Activated naive CD8-positive, alpha-beta T cell treated with anti-CD3 and anti-CD28 coated beads, Interleukin-2, amount 50 U/mL, for 24 hours (primary cell): ENCODE measurements around the gene PPP6R1.

Source experiments
- ATAC-seq: fragments of 150-1000 bp; cut with Tn5 transposase; one replicate; pipeline ENCODE4 v1.10.0; 2021
- DNase-seq: peaks from one replicate; pipeline ENCODE4 v3.0.0; 2021
- H3K27ac Mint-ChIP-seq: one replicate; pipeline ENCODE4 v1.8.0; 2021; ENCODE audit warnings: mild to moderate bottlenecking, mixed read lengths
- H3K27me3 Mint-ChIP-seq: one replicate; pipeline ENCODE4 v1.8.0; 2021; ENCODE audit warnings: mixed read lengths
- H3K36me3 Mint-ChIP-seq: one replicate; pipeline ENCODE4 v1.8.0; 2021; ENCODE audit warnings: low read depth, mixed read lengths
- H3K4me1 Mint-ChIP-seq: one replicate; pipeline ENCODE4 v1.8.0; 2021; ENCODE audit warnings: mixed read lengths
- H3K4me3 Mint-ChIP-seq: one replicate; pipeline ENCODE4 v1.8.0; 2021; ENCODE audit warnings: mild to moderate bottlenecking, moderate library complexity, mixed read lengths
- H3K9me3 Mint-ChIP-seq: one replicate; pipeline ENCODE4 v1.8.0; 2021; ENCODE audit warnings: mixed read lengths

Gene PPP6R1

GRCh38 chr19:55247621-55248099 is 11.2 kb downstream of the PPP6R1 start:
- H3K27me3 Mint-ChIP-seq = no peaks in the 10 kb centered on the region
- H3K27ac Mint-ChIP-seq = no peak overlapping the region
- peaks cover 41% of the 10 kb centered on the region for H3K4me1 Mint-ChIP-seq
- DNase-seq = no peak
- H3K36me3 Mint-ChIP-seq = peaks cover 21% of the 10 kb centered on the region
- no peak overlapping the region for H3K4me3 Mint-ChIP-seq
- no peaks in the 10 kb centered on the region for H3K9me3 Mint-ChIP-seq
- ATAC-seq = no peak

- Mint-ChIP-seq H3K9me3 (no peaks in the 10 kb centered on the region), H3K27me3 (no peaks in the 10 kb centered on the region), H3K4me1 (peaks cover 32% of the 10 kb centered on the region), H3K4me3 (no peak overlapping the region), H3K36me3 (peaks cover 21% of the 10 kb centered on the region), H3K27ac (no peak overlapping the region)
- no peak for DNase-seq
- no peak for ATAC-seq
These were observed 12.1 kb downstream of the PPP6R1 start for GRCh38 chr19:55246462-55247451.

- H3K4me1 Mint-ChIP-seq = peaks cover 19% of the 10 kb centered on the region
- no peak overlapping the region for H3K4me3 Mint-ChIP-seq
- no peak for ATAC-seq
- no peak for DNase-seq
- H3K36me3 Mint-ChIP-seq = peaks cover 17% of the 10 kb centered on the region
- no peaks in the 10 kb centered on the region for H3K27me3 Mint-ChIP-seq
- no peak overlapping the region for H3K27ac Mint-ChIP-seq
- H3K9me3 Mint-ChIP-seq = no peaks in the 10 kb centered on the region
These were observed 13.4 kb downstream of the PPP6R1 start for GRCh38 chr19:55245236-55245904.

DNA sequence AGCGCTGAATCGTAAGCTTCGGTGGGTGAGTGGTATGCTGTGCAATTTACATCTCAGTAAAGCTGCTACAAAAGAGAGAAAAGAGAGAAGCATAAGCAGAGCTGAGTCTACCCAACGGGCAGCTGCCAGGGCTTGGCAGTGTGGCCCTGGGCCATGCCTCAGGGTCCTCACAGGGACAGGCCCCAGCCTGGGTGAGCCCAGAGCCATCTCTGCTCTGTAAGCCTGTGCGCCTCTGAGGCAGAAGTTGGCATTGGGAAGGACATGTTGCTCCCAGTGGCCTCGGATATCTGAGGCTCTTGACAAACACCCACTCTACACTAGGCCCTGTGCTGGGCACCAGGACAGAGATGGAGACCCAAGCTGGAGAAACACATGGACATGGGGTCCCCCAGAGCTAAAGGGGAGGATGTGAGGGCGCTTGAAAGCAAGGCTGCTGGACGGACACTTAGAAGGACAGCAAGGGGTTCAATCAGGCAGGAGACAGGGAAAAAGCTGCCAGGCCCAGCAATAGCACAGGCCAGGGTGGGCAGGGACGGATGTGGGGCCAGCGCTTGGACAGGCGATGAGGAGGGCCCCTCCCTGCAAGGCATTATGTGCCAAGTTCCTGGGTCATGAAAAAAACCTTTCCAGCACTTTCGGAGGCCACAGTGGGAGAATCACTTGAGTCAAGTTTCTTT is 14.7 kb downstream of the PPP6R1 start:
- no peak for DNase-seq
- peaks cover 17% of the 10 kb centered on the region for H3K4me1 Mint-ChIP-seq
- H3K9me3 Mint-ChIP-seq = no peaks in the 10 kb centered on the region
- no peak overlapping the region for H3K4me3 Mint-ChIP-seq
- peaks cover 20% of the 10 kb centered on the region for H3K36me3 Mint-ChIP-seq
- no peak overlapping the region for H3K27ac Mint-ChIP-seq
- no peak for ATAC-seq
- no peaks in the 10 kb centered on the region for H3K27me3 Mint-ChIP-seq

- peaks cover 27% of the 10 kb centered on the region for H3K36me3 Mint-ChIP-seq
- peak; percentile 29 for ATAC-seq
- peak overlapping the region; percentile 28 for H3K27ac Mint-ChIP-seq
- no peak overlapping the region for H3K4me3 Mint-ChIP-seq
- H3K4me1 Mint-ChIP-seq = peaks cover 3% of the 10 kb centered on the region
- H3K9me3 Mint-ChIP-seq = no peaks in the 10 kb centered on the region
- H3K27me3 Mint-ChIP-seq = no peaks in the 10 kb centered on the region
- no peak for DNase-seq
These were observed 16.3 kb downstream of the PPP6R1 start for GRCh38 chr19:55242517-55242916.

DNA sequence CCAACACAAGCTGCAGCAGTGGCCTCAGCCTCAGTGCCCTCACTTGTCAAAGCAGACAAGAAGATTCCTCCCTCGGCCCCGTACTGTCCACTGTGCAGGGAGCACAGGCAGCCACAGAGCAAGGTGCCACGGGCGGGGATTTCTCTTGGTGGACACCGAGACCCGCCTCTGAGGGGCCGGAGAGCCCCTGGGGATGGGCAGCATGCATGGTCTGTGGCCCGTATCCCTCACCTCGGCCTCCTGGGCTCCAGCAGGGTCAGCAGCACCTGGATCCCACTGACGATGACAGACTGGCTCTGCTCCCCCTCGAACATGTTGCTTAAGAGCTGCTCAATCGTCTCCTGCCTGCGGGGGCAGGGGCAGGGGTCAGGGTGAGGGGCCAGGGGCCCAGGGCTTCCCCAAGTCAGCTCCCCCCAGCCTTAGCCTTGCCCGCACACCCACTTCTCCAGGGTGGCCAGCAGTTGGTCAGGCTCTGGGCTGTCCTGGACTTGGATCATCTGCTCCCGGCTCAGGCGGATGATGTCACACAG is 16.8 kb downstream of the PPP6R1 start:
- peaks cover 32% of the 10 kb centered on the region for H3K36me3 Mint-ChIP-seq
- no peaks in the 10 kb centered on the region for H3K9me3 Mint-ChIP-seq
- H3K27me3 Mint-ChIP-seq = no peaks in the 10 kb centered on the region
- ATAC-seq = no peak
- no peak overlapping the region for H3K4me3 Mint-ChIP-seq
- peaks cover 3% of the 10 kb centered on the region for H3K4me1 Mint-ChIP-seq
- no peak for DNase-seq
- H3K27ac Mint-ChIP-seq = no peak overlapping the region

DNA sequence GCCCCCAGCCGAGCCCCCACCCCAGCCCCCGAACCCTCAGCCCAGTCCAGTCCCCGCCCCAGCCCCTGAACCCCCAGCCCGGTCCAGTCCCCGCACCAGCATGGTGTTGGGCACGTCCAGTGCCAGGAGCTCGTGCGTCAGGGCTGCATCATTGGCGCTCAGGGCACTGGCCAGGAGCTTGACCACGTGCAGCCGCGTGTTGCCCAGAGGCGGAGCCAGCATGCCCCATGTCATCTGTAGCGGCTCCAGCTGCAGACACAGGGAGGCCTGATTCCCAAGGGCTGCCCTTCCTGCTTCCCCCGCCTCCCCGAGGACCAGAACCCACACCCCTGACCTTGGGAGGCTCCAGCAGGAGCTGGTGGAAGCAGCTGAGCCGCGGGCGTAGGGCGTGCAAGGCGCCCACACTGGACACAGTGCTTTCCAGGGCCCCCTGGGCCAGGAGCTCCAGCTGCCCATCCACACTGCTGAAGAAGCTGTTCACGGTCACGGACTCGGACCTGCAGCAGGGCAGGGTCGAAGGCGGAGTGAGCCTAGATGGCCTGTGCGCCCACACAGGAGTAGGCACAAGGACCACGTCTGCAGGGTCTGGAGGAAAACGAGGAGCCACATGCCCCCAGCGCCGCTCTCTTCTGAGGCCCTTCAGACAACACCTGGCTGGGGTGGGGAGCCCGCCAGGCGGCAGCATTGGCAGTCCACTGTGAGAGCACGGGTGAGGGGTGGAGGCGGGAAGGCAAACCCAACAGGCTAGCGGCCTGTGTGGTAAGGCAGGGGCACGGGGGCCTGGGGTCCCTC is 17.5 kb downstream of the PPP6R1 start:
- Mint-ChIP-seq H3K4me1 (peaks cover 3% of the 10 kb centered on the region), H3K9me3 (no peaks in the 10 kb centered on the region), H3K36me3 (peaks cover 39% of the 10 kb centered on the region), H3K27ac (no peak overlapping the region), H3K27me3 (no peaks in the 10 kb centered on the region), H3K4me3 (no peak overlapping the region)
- no peak for ATAC-seq
- no peak for DNase-seq

- H3K9me3 Mint-ChIP-seq = no peaks in the 10 kb centered on the region
- no peak overlapping the region for H3K4me3 Mint-ChIP-seq
- H3K27me3 Mint-ChIP-seq = no peaks in the 10 kb centered on the region
- peaks cover 3% of the 10 kb centered on the region for H3K4me1 Mint-ChIP-seq
- H3K27ac Mint-ChIP-seq = no peak overlapping the region
- ATAC-seq (no peak), DNase-seq (no peak)
- H3K36me3 Mint-ChIP-seq = peaks cover 43% of the 10 kb centered on the region
These were observed 18.1 kb downstream of the PPP6R1 start for GRCh38 chr19:55240713-55241020.

DNA sequence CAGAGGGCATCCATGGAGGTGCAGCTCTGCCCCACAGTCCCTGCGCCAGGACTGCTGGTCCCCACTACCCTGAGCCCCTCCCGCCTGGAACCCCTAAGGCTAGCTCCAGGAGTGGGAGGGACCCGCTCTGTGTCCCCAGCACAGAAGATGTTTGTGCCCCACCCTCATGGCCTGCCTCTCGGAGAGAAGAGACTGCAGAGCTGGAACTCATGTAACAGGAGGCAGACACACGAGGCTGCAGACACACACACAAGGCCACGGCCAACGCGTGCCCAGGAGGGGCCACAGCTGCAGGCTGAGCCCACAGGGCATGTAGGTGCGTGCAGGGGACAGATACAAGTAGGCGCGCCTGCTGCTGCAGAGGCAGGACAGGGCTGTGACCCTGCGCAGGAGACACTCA is 19.8 kb downstream of the PPP6R1 start:
- Mint-ChIP-seq H3K4me3 (no peak overlapping the region), H3K9me3 (no peaks in the 10 kb centered on the region), H3K27me3 (no peaks in the 10 kb centered on the region), H3K36me3 (peaks cover 48% of the 10 kb centered on the region), H3K4me1 (peaks cover 3% of the 10 kb centered on the region), H3K27ac (no peak overlapping the region)
- DNase-seq (no peak), ATAC-seq (no peak)

DNA sequence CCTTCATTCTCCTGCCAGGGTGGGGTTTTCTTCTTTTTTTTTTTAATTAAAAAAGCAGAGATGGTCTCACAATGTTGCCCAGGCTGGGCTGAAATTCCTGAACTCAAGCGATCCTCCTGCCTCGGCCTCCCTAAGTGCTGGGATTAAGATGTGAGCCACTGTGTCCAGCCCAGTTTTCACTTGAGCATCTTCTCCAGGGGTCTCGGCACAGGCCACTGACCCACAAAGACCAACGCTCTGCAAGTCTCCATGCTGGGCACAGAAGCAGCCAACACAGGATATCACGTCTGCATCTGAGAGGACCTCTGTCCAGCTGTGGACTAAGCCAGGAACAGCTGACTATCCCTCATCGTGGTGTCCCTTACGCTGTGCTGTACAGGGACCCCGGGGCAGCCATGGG is 20.8 kb downstream of the PPP6R1 start:
- H3K27me3 Mint-ChIP-seq = no peaks in the 10 kb centered on the region
- peaks cover 3% of the 10 kb centered on the region for H3K4me1 Mint-ChIP-seq
- DNase-seq (no peak), ATAC-seq (no peak)
- H3K27ac Mint-ChIP-seq = no peak overlapping the region
- H3K4me3 Mint-ChIP-seq = no peak overlapping the region
- no peaks in the 10 kb centered on the region for H3K9me3 Mint-ChIP-seq
- H3K36me3 Mint-ChIP-seq = peaks cover 55% of the 10 kb centered on the region

DNA sequence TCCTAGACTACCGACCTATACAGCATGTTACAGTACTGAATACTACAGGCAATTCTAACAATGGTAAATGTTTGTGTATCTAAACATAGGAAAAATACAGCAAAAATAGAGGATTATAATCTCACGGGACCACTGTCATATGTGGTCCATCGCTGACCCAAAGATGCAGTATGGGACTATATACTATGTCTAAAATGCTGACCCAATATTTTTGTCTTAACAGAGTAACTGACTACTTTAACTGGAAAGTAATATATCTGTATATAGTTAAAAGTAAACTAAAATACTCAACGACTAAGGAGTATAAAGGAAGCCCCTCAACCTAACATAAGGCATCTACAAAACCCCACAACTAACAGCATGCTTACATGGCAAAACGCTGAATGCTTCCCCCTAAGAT is 25.8 kb downstream of the PPP6R1 start:
- ATAC-seq = no peak
- DNase-seq = no peak
- Mint-ChIP-seq H3K4me3 (no peak overlapping the region), H3K36me3 (peaks cover 48% of the 10 kb centered on the region), H3K27ac (no peak overlapping the region), H3K4me1 (no peaks in the 10 kb centered on the region), H3K27me3 (no peaks in the 10 kb centered on the region), H3K9me3 (no peaks in the 10 kb centered on the region)

DNA sequence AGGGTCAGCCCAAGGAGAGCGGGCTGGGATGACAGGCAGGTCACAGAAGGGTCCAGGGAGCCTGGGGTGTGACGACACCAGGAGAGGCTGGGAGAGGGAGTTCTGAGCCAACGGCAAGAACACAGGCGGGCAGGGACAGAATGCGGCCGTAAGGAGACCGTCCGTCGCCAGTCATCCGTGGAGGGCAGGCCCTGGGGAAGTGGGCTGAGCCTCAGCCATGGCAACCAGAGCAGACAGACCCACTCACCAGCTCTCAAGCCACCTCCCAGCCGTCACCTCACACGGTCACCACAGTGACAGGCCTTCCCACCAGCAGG is 26.6 kb downstream of the PPP6R1 start:
- H3K36me3 Mint-ChIP-seq = peaks cover 46% of the 10 kb centered on the region
- H3K4me3 Mint-ChIP-seq = no peak overlapping the region
- H3K9me3 Mint-ChIP-seq = no peaks in the 10 kb centered on the region
- no peaks in the 10 kb centered on the region for H3K4me1 Mint-ChIP-seq
- no peak overlapping the region for H3K27ac Mint-ChIP-seq
- no peak for ATAC-seq
- DNase-seq = no peak
- no peaks in the 10 kb centered on the region for H3K27me3 Mint-ChIP-seq

GRCh38 chr19:55231391-55232285 is 27.2 kb downstream of the PPP6R1 start:
- ATAC-seq = no peak
- H3K4me3 Mint-ChIP-seq = no peak overlapping the region
- H3K27ac Mint-ChIP-seq = no peak overlapping the region

More at GRCh38 chr19:55231391-55232285, 27.2 kb downstream of the PPP6R1 start:
- H3K36me3 Mint-ChIP-seq = peaks cover 40% of the 10 kb centered on the region
- H3K9me3 Mint-ChIP-seq = no peaks in the 10 kb centered on the region
- no peaks in the 10 kb centered on the region for H3K27me3 Mint-ChIP-seq
- H3K4me1 Mint-ChIP-seq = no peaks in the 10 kb centered on the region
- DNase-seq = no peak
